Measurements from ENCODE around the gene UNC13A. TPM values are rescaled to one million over a fixed set of nuclear protein-coding genes. Genes with fewer than 3 reads are reported as not detected.

Gene UNC13A
- total RNA-seq, 1 experiment from 2014 or later = 41.1 TPM

- TF ChIP-seq HMGXB4 (CRISPR knock-in tag; IDR thresholded peaks at IDR 0.05) (no peak), USF1 (CRISPR knock-in tag; IDR thresholded peaks at IDR 0.05) (no peak), ZBTB21 (CRISPR knock-in tag; IDR thresholded peaks at IDR 0.05; ENCODE audit: borderline replicate concordance) (no peak), HMGA2 (CRISPR knock-in tag; IDR thresholded peaks at IDR 0.05) (no peak)
These were observed 40.8 kb downstream of the UNC13A start (continued) for GRCh38 chr19:17647071-17648020.

GRCh38 chr19:17646441-17646840, 41.7 kb downstream of the UNC13A start:
- H3K27me3 Mint-ChIP-seq (ENCODE audit: low read depth) = no peaks in the 10 kb centered on the region
- no peak overlapping the region for H3K4me3 Mint-ChIP-seq
- no peak for TF ChIP-seq ZNF138 (CRISPR knock-in tag; conservative IDR thresholded peaks at IDR 0.05)
- TF ChIP-seq E2F5 (CRISPR knock-in tag; IDR thresholded peaks at IDR 0.05) = no peak
- TF ChIP-seq SMAD3 (CRISPR knock-in tag; IDR thresholded peaks at IDR 0.05; ENCODE audit: borderline replicate concordance) = no peak
- no peak for TF ChIP-seq TEAD4 (CRISPR knock-in tag; IDR thresholded peaks at IDR 0.05)
- no peak for TF ChIP-seq EMX1 (CRISPR knock-in tag; IDR thresholded peaks at IDR 0.05)
- TF ChIP-seq E2F4 (CRISPR knock-in tag; IDR thresholded peaks at IDR 0.05; ENCODE audit: borderline replicate concordance, low read depth) = no peak
- H3K27ac Mint-ChIP-seq = no peak overlapping the region
- peak; percentile 29; the same call in 1 of the 2 replicates for ATAC-seq
- peaks cover 36% of the 10 kb centered on the region for H3K36me3 Mint-ChIP-seq
- DNase-seq (ENCODE audit: low spot score) = peak; percentile 40
- H3K9me3 Mint-ChIP-seq = no peaks in the 10 kb centered on the region
- POLR2A ChIA-PET = no interaction called here
- no peaks in the 10 kb centered on the region for H3K4me1 Mint-ChIP-seq
- CTCF ChIA-PET = interaction anchor here (0.7 to 1.0 kb wide), 2 partner anchors 24 to 40 kb away, joined by 3 to 7 read pairs; no protein-coding TSS in a partner anchor

- no peaks in the 10 kb centered on the region for H3K4me1 Mint-ChIP-seq
- no peak for ATAC-seq
- no peaks in the 10 kb centered on the region for H3K27me3 Mint-ChIP-seq (ENCODE audit: low read depth)
- DNase-seq (ENCODE audit: low spot score) = no peak
- peaks cover 37% of the 10 kb centered on the region for H3K36me3 Mint-ChIP-seq
- POLR2A ChIA-PET = no interaction called here
- peak overlapping the region; percentile 61; the same call in 1 of the 2 replicates for H3K27ac Mint-ChIP-seq
- H3K9me3 Mint-ChIP-seq = no peaks in the 10 kb centered on the region
- no peak for TF ChIP-seq JUN (CRISPR knock-in tag; IDR thresholded peaks at IDR 0.05)
- TF ChIP-seq SMAD3 (CRISPR knock-in tag; IDR thresholded peaks at IDR 0.05; ENCODE audit: borderline replicate concordance) = no peak
- no peak for TF ChIP-seq CREB1 (CRISPR knock-in tag; IDR thresholded peaks at IDR 0.05)
- no peak for TF ChIP-seq TEAD1 (CRISPR knock-in tag; IDR thresholded peaks at IDR 0.05)
- TF ChIP-seq ZNF532 (CRISPR knock-in tag; IDR thresholded peaks at IDR 0.05; ENCODE audit: borderline replicate concordance) = no peak
- no peak for TF ChIP-seq ZNF232 (CRISPR knock-in tag; IDR thresholded peaks at IDR 0.05)
- no peak for TF ChIP-seq MAX (CRISPR knock-in tag; IDR thresholded peaks at IDR 0.05)
- no peak for TF ChIP-seq GRHL2 (CRISPR knock-in tag; IDR thresholded peaks at IDR 0.05; ENCODE audit: insufficient replicate concordance, severe bottlenecking)
- H3K4me3 Mint-ChIP-seq = no peak overlapping the region
- CTCF ChIA-PET = interaction anchor here (2.1 kb wide), 1 partner anchor 39 kb away, joined by 5 read pairs; no protein-coding TSS in a partner anchor
These were observed 42.7 kb downstream of the UNC13A start for GRCh38 chr19:17645339-17645963.

Data from WTC11 (cell line).